Activated B cell treated with CpG ODN at 0.5 μM for 24 hours (primary cell): ENCODE measurements around the gene BUB1B. TPM values are rescaled to one million over a fixed set of nuclear protein-coding genes. Genes with fewer than 3 reads are reported as not detected.

ENCODE experiments used
- ATAC-seq: fragments of 200-7000 bp; cut with Tn5 transposase; one replicate; pipeline ENCODE4 v1.10.0; 2021; ENCODE audit warnings: low read depth, mild to moderate bottlenecking, moderate library complexity
- CTCF ChIA-PET: fragments of 350-600 bp; sonication (Branson Sonifier 250); formaldehyde crosslinking; loops from one replicate; lab custom pipeline; 2021; ENCODE audit warnings: antibody characterized with exemption; lab: Charles Lee
- POLR2A ChIA-PET: fragments of 350-600 bp; sonication (Branson Sonifier 250); formaldehyde crosslinking; loops from one replicate; lab custom pipeline; 2021; ENCODE audit warnings: antibody characterized with exemption; lab: Charles Lee
- DNase-seq: peaks from one replicate; pipeline ENCODE4 v3.0.0; 2022
- H3K27ac Mint-ChIP-seq: one replicate; pipeline ENCODE4 v1.8.0; 2020; ENCODE audit warnings: mixed read lengths
- H3K27me3 Mint-ChIP-seq: one replicate; pipeline ENCODE4 v1.8.0; 2021; ENCODE audit warnings: mixed read lengths
- H3K36me3 Mint-ChIP-seq: one replicate; pipeline ENCODE4 v1.8.0; 2021; ENCODE audit warnings: low read depth, mixed read lengths
- H3K4me1 Mint-ChIP-seq: one replicate; pipeline ENCODE4 v1.8.0; 2021; ENCODE audit warnings: mixed read lengths
- H3K4me3 Mint-ChIP-seq: one replicate; pipeline ENCODE4 v1.8.0; 2020; ENCODE audit warnings: mild to moderate bottlenecking, mixed read lengths
- H3K9me3 Mint-ChIP-seq: one replicate; pipeline ENCODE4 v1.8.0; 2020; ENCODE audit warnings: mixed read lengths
- CTCF ChIP-seq: fragments of 200-600 bp; IDR thresholded peaks from one replicate; pipeline ENCODE4 v1.8.0; 2022; ENCODE audit warnings: antibody characterized with exemption, mild to moderate bottlenecking
- intact Hi-C: fragments of 100-400 bp; cut with micrococcal nuclease; formaldehyde crosslinking; loops from one replicate; pipeline ENCODE4 v1.15.1; 2024
- total RNA-seq: library from RNA; stranded (reverse); gene quantifications from 2 replicates; pipeline ENCODE4 v1.2.3, GENCODE V29; 2022

The BUB1B gene
- total RNA-seq, 1 donor from 2014 or later, result 3.9 TPM

- DNase-seq (no peak), ATAC-seq (no peak)
- CTCF ChIA-PET, result interaction anchor here (1.0 to 3.6 kb wide), 2 partner anchors 9 to 47 kb away, joined by 3 to 18 read pairs; no protein-coding TSS in a partner anchor
- no peak for TF ChIP-seq CTCF
- no peaks in the 10 kb centered on the region for H3K4me1 Mint-ChIP-seq
- H3K27ac Mint-ChIP-seq, result no peak overlapping the region
- no peaks in the 10 kb centered on the region for H3K27me3 Mint-ChIP-seq
- H3K9me3 Mint-ChIP-seq, result no peaks in the 10 kb centered on the region
- H3K4me3 Mint-ChIP-seq, result no peak overlapping the region
- no peaks in the 10 kb centered on the region for H3K36me3 Mint-ChIP-seq
- intact Hi-C loops, result no loop called here
- POLR2A ChIA-PET, result interaction anchor here (0.8 kb wide), 1 partner anchor 25 kb away, joined by 3 read pairs; no protein-coding TSS in a partner anchor
Measured at GRCh38 chr15:40264321-40265153, 103.7 kb downstream of the BUB1B start.

- Mint-ChIP-seq H3K36me3 (no peaks in the 10 kb centered on the region), H3K9me3 (no peaks in the 10 kb centered on the region), H3K27me3 (no peaks in the 10 kb centered on the region), H3K4me1 (no peaks in the 10 kb centered on the region), H3K4me3 (no peak overlapping the region), H3K27ac (no peak overlapping the region)
- ChIA-PET CTCF (interaction anchor here (3.6 kb wide), 1 partner anchor 9 kb away, joined by 18 read pairs; no protein-coding TSS in a partner anchor), POLR2A (no interaction called here)
- no peak for TF ChIP-seq CTCF
- DNase-seq, result no peak
- no peak for ATAC-seq
- intact Hi-C loops, result no loop called here
Measured at GRCh38 chr15:40265355-40265754, 104.5 kb downstream of the BUB1B start.

- no peaks in the 10 kb centered on the region for H3K9me3 Mint-ChIP-seq
- CTCF ChIA-PET, result interaction anchor here (2.0 to 3.6 kb wide), 2 partner anchors 8 to 48 kb away, joined by 6 to 18 read pairs; no protein-coding TSS in a partner anchor
- TF ChIP-seq CTCF, result no peak
- H3K4me3 Mint-ChIP-seq, result no peak overlapping the region
- intact Hi-C loops, result no loop called here
- no peaks in the 10 kb centered on the region for H3K36me3 Mint-ChIP-seq
- DNase-seq (no peak), ATAC-seq (no peak)
- POLR2A ChIA-PET, result no interaction called here
- no peaks in the 10 kb centered on the region for H3K4me1 Mint-ChIP-seq
- H3K27ac Mint-ChIP-seq, result no peak overlapping the region
- no peaks in the 10 kb centered on the region for H3K27me3 Mint-ChIP-seq
Measured at GRCh38 chr15:40265875-40266274, 105.0 kb downstream of the BUB1B start.

GRCh38 chr15:40266828-40267304 lies 106.0 kb downstream of the BUB1B start:
- Mint-ChIP-seq H3K36me3 (no peaks in the 10 kb centered on the region), H3K4me3 (no peak overlapping the region), H3K4me1 (no peaks in the 10 kb centered on the region), H3K9me3 (no peaks in the 10 kb centered on the region), H3K27ac (no peak overlapping the region), H3K27me3 (no peaks in the 10 kb centered on the region)
- POLR2A ChIA-PET, result no interaction called here
- ATAC-seq (no peak), DNase-seq (no peak)
- intact Hi-C loops, result no loop called here
- CTCF ChIA-PET, result interaction anchor here (2.0 kb wide), 1 partner anchor 49 kb away, joined by 6 read pairs; no protein-coding TSS in a partner anchor
- no peak for TF ChIP-seq CTCF

- no peak for DNase-seq
- no peak overlapping the region for H3K27ac Mint-ChIP-seq
- H3K4me1 Mint-ChIP-seq, result no peaks in the 10 kb centered on the region
- H3K4me3 Mint-ChIP-seq, result no peak overlapping the region
- CTCF ChIA-PET, result interaction anchor here (2.0 kb wide), 1 partner anchor 49 kb away, joined by 6 read pairs; no protein-coding TSS in a partner anchor
- H3K36me3 Mint-ChIP-seq, result no peaks in the 10 kb centered on the region
- POLR2A ChIA-PET, result no interaction called here
- no peak for TF ChIP-seq CTCF
- H3K27me3 Mint-ChIP-seq, result no peaks in the 10 kb centered on the region
- no peak for ATAC-seq
- H3K9me3 Mint-ChIP-seq, result no peaks in the 10 kb centered on the region
- intact Hi-C loops, result no loop called here
Measured at GRCh38 chr15:40267670-40268069, 106.8 kb downstream of the BUB1B start.
